Esophagus squamous epithelium (tissue), 5 donors: ENCODE data around the gene IFT80. TPM values are rescaled to one million over a fixed set of nuclear protein-coding genes. Genes with fewer than 3 reads are reported as not detected.

Experiments
- DNase-seq: peaks from one replicate; lab custom pipeline; 2025; lab: John Stamatoyannopoulos, UW
- H3K27ac ChIP-seq, 4 donors: fragments of 200-600 bp; sonication (generic); one replicate each; pipeline ENCODE4 v1.5.1; 2016 to 2019; ENCODE audit warnings: mild to moderate bottlenecking in 1 of 4
- H3K27me3 ChIP-seq, 4 donors: fragments of 200-600 bp; sonication (generic); 1 replicate in 3 of 4; 2 replicates in 1 of 4; pipeline versions ENCODE4 v1.5.1 to v1.6.0; 2017 to 2021; ENCODE audit warnings: antibody characterized with exemption in 1 of 4
- H3K36me3 ChIP-seq, 3 donors: fragments of 200-600 bp; sonication (generic); one replicate each; pipeline ENCODE4 v1.5.1; 2016 to 2019
- H3K4me1 ChIP-seq, 3 donors: fragments of 200-600 bp; sonication (generic); one replicate each; pipeline ENCODE4 v1.5.1; 2017 to 2019
- H3K4me3 ChIP-seq, 4 donors: fragments of 200-600 bp; sonication (generic); 1 replicate in 3 of 4; 2 replicates in 1 of 4; pipeline ENCODE4 v1.5.1; 2016 to 2019; ENCODE audit warnings: mild to moderate bottlenecking in 2 of 4, moderate library complexity in 1 of 4
- H3K9me3 ChIP-seq, 3 donors: fragments of 200-600 bp; sonication (generic); one replicate each; pipeline ENCODE4 v1.5.1; 2016 to 2019
- POLR2A ChIP-seq, 4 donors: fragments of 450-650 bp; IDR thresholded peaks; one replicate each; pipeline ENCODE4 v1.6.1; 2017; ENCODE audit warnings: antibody characterized with exemption in 4 of 4, mild to moderate bottlenecking in 4 of 4, moderate library complexity in 3 of 4
- WGBS, 2 donors: methylation state at CpG; one replicate each; pipeline ENCODE4 v1.1.5; 2018; 5-methylcytosine and 5-hydroxymethylcytosine counted together
- intact Hi-C: fragments of 100-400 bp; cut with DNase I; formaldehyde crosslinking; loops from one replicate; pipeline ENCODE4 v1.15.0; 2022
- total RNA-seq, 4 donors: library from RNA; depleted of rRNA; stranded (reverse); fragments of >200 nt; gene quantifications; one replicate each; pipeline ENCODE4 v1.1.0, GENCODE V29; 2016
- TF ChIP-seq, protein P1 (sequence below), 6 experiments: fragments of 450-650 bp in 4 of 6; fragments of 200-600 bp in 2 of 6; sonication (generic) in 2 of 6; IDR thresholded peaks; one replicate each; pipeline ENCODE4 v1.5.1; 2016 to 2019; ENCODE audit warnings: antibody characterized with exemption in 6 of 6, mild to moderate bottlenecking in 4 of 6, moderate library complexity in 4 of 6
- donor health status: DM: yes; HTN: yes; CAD: no.

IFT80 gene
- total RNA-seq, result 10 to 100 TPM; 10.8 to 20.4 (median 14.9) TPM

DNA sequence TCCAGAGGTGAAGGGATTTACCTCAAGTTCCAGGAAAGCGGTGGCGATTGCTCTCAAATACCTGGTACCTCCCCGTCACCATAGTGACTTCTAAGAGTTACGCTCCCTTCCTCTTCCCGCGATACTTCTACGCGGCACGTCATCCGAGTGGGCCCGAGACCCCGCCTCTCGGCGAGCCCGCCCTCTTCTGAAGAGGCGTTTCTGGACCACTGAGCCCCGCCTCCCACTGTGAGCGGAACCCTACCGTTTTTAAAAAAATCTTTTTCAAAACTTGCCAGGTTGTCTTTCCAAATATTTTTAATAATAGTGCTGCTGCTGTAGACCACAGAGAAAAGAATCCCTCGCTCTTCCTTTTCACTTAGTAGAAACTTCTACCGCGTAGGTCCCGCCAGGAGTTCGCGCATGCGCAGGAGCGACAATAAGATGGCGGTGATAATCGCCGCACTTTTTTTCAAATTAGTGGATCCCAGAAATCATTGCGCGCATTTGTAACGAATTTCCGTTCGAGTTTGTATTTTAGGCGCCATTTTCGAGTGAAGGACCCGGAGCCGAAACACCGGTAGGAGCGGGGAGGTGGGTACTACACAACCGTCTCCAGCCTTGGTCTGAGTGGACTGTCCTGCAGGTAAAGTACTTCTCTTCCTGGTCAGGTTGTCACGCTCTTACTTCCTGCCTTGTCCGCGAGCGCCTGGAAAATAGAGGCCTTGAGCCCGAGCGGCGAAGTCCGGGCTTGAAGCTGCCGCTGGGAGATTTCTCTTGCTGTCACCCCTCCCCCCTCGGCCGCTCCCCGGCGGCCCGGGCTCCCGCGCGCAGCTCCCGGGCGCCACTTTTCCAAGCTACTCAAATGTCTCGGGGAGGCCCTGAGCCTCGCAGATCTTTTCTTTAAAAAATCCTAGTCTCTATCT lies at the start of gene IFT80, which contains the start of gene SMC4:
Gene IFT80 (minus strand): TSS at position 101 of the 905 bp plus-strand sequence. CDS start 14,625 bp downstream, outside the sequence.
Gene SMC4 (plus strand): TSS at position 526 of the 905 bp plus-strand sequence. CDS start 1,177 bp downstream, outside the sequence.
- TF ChIP-seq, protein P1, sequence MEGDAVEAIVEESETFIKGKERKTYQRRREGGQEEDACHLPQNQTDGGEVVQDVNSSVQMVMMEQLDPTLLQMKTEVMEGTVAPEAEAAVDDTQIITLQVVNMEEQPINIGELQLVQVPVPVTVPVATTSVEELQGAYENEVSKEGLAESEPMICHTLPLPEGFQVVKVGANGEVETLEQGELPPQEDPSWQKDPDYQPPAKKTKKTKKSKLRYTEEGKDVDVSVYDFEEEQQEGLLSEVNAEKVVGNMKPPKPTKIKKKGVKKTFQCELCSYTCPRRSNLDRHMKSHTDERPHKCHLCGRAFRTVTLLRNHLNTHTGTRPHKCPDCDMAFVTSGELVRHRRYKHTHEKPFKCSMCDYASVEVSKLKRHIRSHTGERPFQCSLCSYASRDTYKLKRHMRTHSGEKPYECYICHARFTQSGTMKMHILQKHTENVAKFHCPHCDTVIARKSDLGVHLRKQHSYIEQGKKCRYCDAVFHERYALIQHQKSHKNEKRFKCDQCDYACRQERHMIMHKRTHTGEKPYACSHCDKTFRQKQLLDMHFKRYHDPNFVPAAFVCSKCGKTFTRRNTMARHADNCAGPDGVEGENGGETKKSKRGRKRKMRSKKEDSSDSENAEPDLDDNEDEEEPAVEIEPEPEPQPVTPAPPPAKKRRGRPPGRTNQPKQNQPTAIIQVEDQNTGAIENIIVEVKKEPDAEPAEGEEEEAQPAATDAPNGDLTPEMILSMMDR (IDR thresholded peaks at IDR 0.05), result peak in 2 of 6 experiments; percentile 1 to 8
- peak in 3 of 4 donors; percentile 54 to 74 (median 63) for TF ChIP-seq POLR2A (IDR thresholded peaks at IDR 0.05)
- intact Hi-C loops, result no loop called here
- H3K9me3 ChIP-seq, result no peaks in the 10 kb centered on the region

DNA sequence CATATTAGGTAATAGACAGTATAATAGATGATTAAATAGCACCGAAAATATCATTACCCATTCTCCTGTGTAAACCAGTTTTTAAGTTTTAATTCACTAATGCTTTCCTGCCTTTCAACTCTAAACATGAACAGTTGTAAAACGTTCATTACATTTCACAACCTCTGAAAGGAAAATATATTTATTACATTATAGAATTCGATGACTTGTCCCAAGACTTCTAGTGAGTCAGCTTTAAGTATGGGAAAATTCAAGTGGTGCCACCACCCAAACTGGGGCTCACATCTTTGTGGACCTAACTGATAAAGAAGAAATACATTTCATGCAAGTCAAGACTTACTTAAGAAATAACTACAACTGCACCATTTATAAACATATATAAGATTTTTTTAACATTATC lies 48.5 kb upstream of the IFT80 start:
- DNase-seq, result no peak
- Histone ChIP-seq H3K27ac (no peak overlapping the region), H3K4me3 (no peak overlapping the region), H3K27me3 (peaks cover 0 to 11% (median 0%) of the 10 kb centered on the region in 4 donors), H3K4me1 (peaks cover 0 to 38% (median 12%) of the 10 kb centered on the region in 3 donors), H3K9me3 (peaks cover 0 to 3% (median 0%) of the 10 kb centered on the region in 3 donors), H3K36me3 (peaks cover 0 to 10% (median 3%) of the 10 kb centered on the region in 3 donors)
- intact Hi-C loops, result no loop called here
- WGBS, 2 donors, result 31 to 33% methylated on average over 3 of the region's 3 CpGs
- TF ChIP-seq POLR2A (IDR thresholded peaks at IDR 0.05), result no peak
- TF ChIP-seq, protein P1 (IDR thresholded peaks at IDR 0.05), result no peak

More for the DNA sequence above, at the start of gene IFT80, which contains the start of gene SMC4:
- Histone ChIP-seq H3K36me3 (no peaks in the 10 kb centered on the region), H3K27me3 (peaks cover 0 to 4% (median 0%) of the 10 kb centered on the region in 4 donors), H3K4me3 (peak within 1 kb of the TSS; percentile 66 to 90 (median 76)), H3K27ac (peak within 1 kb of the TSS; percentile 86 to 98 (median 92)), H3K4me1 (peaks cover 0 to 57% (median 9%) of the 10 kb centered on the region in 3 donors)
- DNase-seq, result peak; percentile 79
- 1% methylated on average over 41 to 57 of the region's 63 CpGs for WGBS, 2 donors

DNA sequence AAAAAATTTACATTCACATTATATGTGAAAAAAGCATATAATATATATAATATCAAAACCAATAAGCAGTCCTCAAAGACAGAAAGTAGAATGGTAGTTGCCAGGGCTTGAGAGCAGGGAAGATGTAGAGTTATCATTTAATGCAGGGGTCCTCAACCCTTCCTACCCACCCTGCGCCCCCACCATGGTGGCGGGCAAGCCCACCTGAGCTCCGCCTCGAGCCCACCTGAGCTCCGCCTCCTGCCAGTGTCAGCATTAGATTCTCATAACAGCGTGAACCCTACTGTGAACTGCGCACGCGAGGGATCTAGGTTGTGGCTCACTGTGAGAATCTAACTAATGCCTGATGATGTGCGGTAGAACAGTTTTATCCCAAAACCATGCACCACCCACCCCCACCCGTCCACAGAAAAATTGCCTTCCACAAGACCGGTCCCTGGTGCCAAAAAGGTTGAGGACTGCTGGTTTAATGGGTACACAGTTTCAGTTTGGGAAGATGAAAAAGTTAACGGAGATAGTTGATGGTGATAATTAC lies 47.6 kb upstream of the IFT80 start:
- H3K4me3 ChIP-seq, result no peak overlapping the region
- peaks cover 0 to 11% (median 0%) of the 10 kb centered on the region in 4 donors for H3K27me3 ChIP-seq
- no peak for TF ChIP-seq POLR2A (IDR thresholded peaks at IDR 0.05)
- TF ChIP-seq, protein P1 (IDR thresholded peaks at IDR 0.05), result no peak
- intact Hi-C loops, result no loop called here
- H3K36me3 ChIP-seq, result peaks cover 0 to 10% (median 3%) of the 10 kb centered on the region in 3 donors
- peaks cover 0 to 38% (median 12%) of the 10 kb centered on the region in 3 donors for H3K4me1 ChIP-seq
- H3K27ac ChIP-seq, result no peak overlapping the region
- no peak for DNase-seq
- 87 to 93% methylated on average over 7 to 13 of the region's 13 CpGs for WGBS, 2 donors
- H3K9me3 ChIP-seq, result peaks cover 0 to 3% (median 0%) of the 10 kb centered on the region in 3 donors

DNA sequence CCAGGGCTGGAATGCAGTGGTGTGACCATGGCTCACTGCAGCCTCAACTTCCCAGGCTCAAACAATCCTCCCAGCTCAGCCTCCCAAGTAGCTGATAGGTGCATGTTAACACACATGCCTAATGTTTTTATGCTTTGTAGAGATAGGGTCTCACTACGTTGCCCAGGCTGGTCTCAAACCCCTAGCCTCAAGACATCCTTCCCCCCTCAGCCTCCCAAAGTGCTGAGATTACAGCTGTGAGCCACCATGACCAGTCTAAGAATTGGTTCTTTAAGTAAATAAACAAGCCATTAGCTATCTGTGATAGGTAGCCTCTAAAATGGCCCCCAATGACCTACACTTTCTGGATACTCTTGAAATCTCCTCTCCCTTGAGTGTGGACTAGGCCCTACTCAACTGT lies 46.8 kb upstream of the IFT80 start:
- H3K27me3 ChIP-seq, result peaks cover 0 to 11% (median 0%) of the 10 kb centered on the region in 4 donors

More for the DNA sequence above, 46.8 kb upstream of the IFT80 start:
- peaks cover 0 to 38% (median 12%) of the 10 kb centered on the region in 3 donors for H3K4me1 ChIP-seq
- DNase-seq, result no peak
- H3K9me3 ChIP-seq, result peaks cover 0 to 3% (median 0%) of the 10 kb centered on the region in 3 donors
- intact Hi-C loops, result no loop called here
- TF ChIP-seq, protein P1 (IDR thresholded peaks at IDR 0.05), result no peak
- no peak for TF ChIP-seq POLR2A (IDR thresholded peaks at IDR 0.05)
- H3K27ac ChIP-seq, result no peak overlapping the region
- no peak overlapping the region for H3K4me3 ChIP-seq
- peaks cover 0 to 10% (median 3%) of the 10 kb centered on the region in 3 donors for H3K36me3 ChIP-seq
- 86 to 100% methylated on average over 1 of the region's 1 CpG for WGBS, 2 donors
